ENCODE measurements around the gene C2CD2. TPM values are rescaled to one million over a fixed set of nuclear protein-coding genes. Genes with fewer than 3 reads are reported as not detected.

Gene C2CD2
- total and polyA plus RNA-seq, 2 of the 4 experiments (the other 2 are of a cell fraction) = 15.6 to 25.3 TPM

DNA sequence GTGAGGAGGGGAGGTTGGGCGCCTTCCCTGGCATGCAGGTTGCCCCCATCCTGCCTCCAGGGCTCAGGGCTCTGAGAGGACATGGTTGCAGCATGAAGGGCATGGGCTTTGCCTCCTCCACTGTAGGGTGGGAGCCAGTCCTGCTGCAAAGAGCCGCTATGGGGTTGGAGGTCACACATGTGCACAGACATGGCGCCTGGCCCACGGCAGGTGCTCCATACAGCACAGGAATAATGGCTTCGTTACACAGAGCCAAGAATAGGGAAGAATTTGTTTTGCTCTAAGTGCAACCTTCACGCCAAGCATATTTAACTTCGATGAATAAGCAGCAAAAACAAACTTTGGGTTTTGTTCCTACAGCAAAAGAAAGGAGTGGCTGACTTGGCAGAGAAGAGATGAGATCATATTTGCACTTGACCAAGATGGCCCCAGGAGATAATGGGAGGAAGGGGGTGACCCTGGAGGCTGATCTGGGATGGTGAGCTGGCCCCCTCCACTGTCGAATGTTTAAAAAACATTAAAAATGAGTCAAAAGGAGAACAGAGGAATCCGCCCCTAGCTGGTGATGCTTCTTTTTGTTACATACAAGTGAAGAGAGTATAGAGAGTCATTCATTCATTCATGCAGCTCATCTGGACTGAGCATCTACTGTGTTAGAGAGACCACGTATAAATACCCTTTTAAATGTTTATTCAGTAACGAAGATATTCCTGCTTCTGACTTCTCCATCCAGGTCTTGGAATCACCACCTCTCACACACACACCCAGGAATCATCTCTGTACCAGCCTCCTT lies 12.4 kb upstream of the C2CD2 start:
- ChIA-PET POLR2A (ENCODE audit: unreplicated experiment) (no interaction called here), CTCF (no interaction called here)
- Histone ChIP-seq H2BK5ac (ENCODE audit: low read depth, low read length, poor library complexity, severe bottlenecking) (no peak overlapping the region), H3K4me3 (ENCODE audit: insufficient read depth, low read depth, low read length) (no peak overlapping the region), H3K9ac (ENCODE audit: low read depth, low read length) (no peak overlapping the region), H4K20me1 (ENCODE audit: insufficient read depth, low read length) (no peaks in the 10 kb centered on the region), H3K9me1 (ENCODE audit: insufficient read depth, low read length) (peaks cover 3% of the 10 kb centered on the region; the same call in 1 of the 2 replicates), H2BK15ac (ENCODE audit: low read depth, low read length) (no peak overlapping the region), H4K91ac (ENCODE audit: insufficient read depth, low read depth, low read length) (no peak overlapping the region), H2AK5ac (ENCODE audit: low read depth, low read length) (no peak overlapping the region), H3K27ac (ENCODE audit: insufficient read depth, low read length) (no peak overlapping the region), H3K36me3 (ENCODE audit: control insufficient read depth, insufficient read depth, low read length) (no peaks in the 10 kb centered on the region), H3K18ac (ENCODE audit: low read depth, low read length) (no peak overlapping the region), H3K14ac (replicated peaks; ENCODE audit: low read depth, low read length) (no peak overlapping the region), H2AK9ac (replicated peaks; ENCODE audit: low read depth, low read length, poor library complexity) (no peak overlapping the region), H4K8ac (ENCODE audit: low read depth in 2 of 2, low read length in 2 of 2) (no peak overlapping the region), H3K4ac (ENCODE audit: low read depth, low read length) (no peak overlapping the region), H3K27me3 (ENCODE audit: control insufficient read depth, insufficient read depth, low read length) (peaks cover 1% of the 10 kb centered on the region; the same call in 1 of the 2 replicates), H2AFZ (replicated peaks; ENCODE audit: low read length, poor library complexity) (peak overlapping the region; percentile 27), H3K9me3 (ENCODE audit: control insufficient read depth, insufficient read depth, low read length) (no peaks in the 10 kb centered on the region), H2BK120ac (ENCODE audit: low read depth, low read length) (no peak overlapping the region), H4K5ac (ENCODE audit: low read depth, low read length) (no peak overlapping the region), H3K79me1 (ENCODE audit: low read depth in 1 of 2, low read length in 2 of 2) (no peaks in the 10 kb centered on the region), H2BK20ac (ENCODE audit: low read depth, low read length) (no peak overlapping the region), H3K56ac (ENCODE audit: extremely low read depth, insufficient read depth, low read length) (no peak overlapping the region), H3K23ac (ENCODE audit: low read depth, low read length) (no peak overlapping the region), H3K4me1 (ENCODE audit: control insufficient read depth, insufficient read depth, low read length) (no peaks in the 10 kb centered on the region; the same call in 1 of the 2 replicates), H3K4me2 (ENCODE audit: low read depth, low read length) (no peak overlapping the region)
- 88% methylated on average over 8 of the region's 11 CpGs; no CpG with 5 or more reads in 1 of the 2 experiments for WGBS, 2 experiments (ENCODE audit: extremely low coverage in 2 of 2, insufficient read length in 1 of 2)
- dilution Hi-C loops (cut with HindIII; ENCODE audit: low sequenced_read_pairs, unreplicated experiment) (no loop called here), in situ Hi-C loops (cut with MboI; ENCODE audit: low sequenced_read_pairs) (no loop called here), intact Hi-C loops (cut with micrococcal nuclease) (no loop called here)
- no TSS peak for BruUV-seq (replicated peaks)
- DNase-seq = peak; percentile 24
- no peak for TF ChIP-seq CTCF (conservative IDR thresholded peaks at IDR 0.05; ENCODE audit: low read depth, low read length)
- no peak for TF ChIP-seq CHD1 (IDR thresholded peaks at IDR 0.05; ENCODE audit: low read depth, low read length)
- no peak for TF ChIP-seq MXI1 (IDR thresholded peaks at IDR 0.05; ENCODE audit: borderline replicate concordance, low read depth, low read length)
- no peak for TF ChIP-seq FOS (IDR thresholded peaks at IDR 0.05; ENCODE audit: low read depth, low read length)
- TF ChIP-seq RCOR1 (IDR thresholded peaks at IDR 0.05; ENCODE audit: insufficient replicate concordance, low read length) = no peak
- no peak for TF ChIP-seq BHLHE40 (IDR thresholded peaks at IDR 0.05; ENCODE audit: low read depth, low read length)
- TF ChIP-seq ELK1 (IDR thresholded peaks at IDR 0.05; ENCODE audit: borderline replicate concordance, low read depth, low read length) = no peak
- TF ChIP-seq MAFK (IDR thresholded peaks at IDR 0.05; ENCODE audit: low read depth, low read length) = no peak
- TF ChIP-seq CEBPB (IDR thresholded peaks at IDR 0.05; ENCODE audit: low read depth, low read length) = no peak
- no peak for TF ChIP-seq MAZ (IDR thresholded peaks at IDR 0.05; ENCODE audit: borderline replicate concordance, low read depth, low read length)
- TF ChIP-seq NFE2L2 (IDR thresholded peaks at IDR 0.05; ENCODE audit: low read depth, low read length) = no peak
- TF ChIP-seq, protein P1, sequence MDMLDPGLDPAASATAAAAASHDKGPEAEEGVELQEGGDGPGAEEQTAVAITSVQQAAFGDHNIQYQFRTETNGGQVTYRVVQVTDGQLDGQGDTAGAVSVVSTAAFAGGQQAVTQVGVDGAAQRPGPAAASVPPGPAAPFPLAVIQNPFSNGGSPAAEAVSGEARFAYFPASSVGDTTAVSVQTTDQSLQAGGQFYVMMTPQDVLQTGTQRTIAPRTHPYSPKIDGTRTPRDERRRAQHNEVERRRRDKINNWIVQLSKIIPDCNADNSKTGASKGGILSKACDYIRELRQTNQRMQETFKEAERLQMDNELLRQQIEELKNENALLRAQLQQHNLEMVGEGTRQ (IDR thresholded peaks at IDR 0.05; ENCODE audit: low read depth, low read length) = no peak
- ATAC-seq (ENCODE audit: low read depth) = peak; percentile 68
